Measurements from ENCODE around the gene CTSV. TPM values are rescaled to one million over a fixed set of nuclear protein-coding genes. Genes with fewer than 3 reads are reported as not detected.

The CTSV gene
- polyA plus RNA-seq, 1 donor (not counting 4 experiments of a cell fraction or from before 2014, with no cell fraction given) = 101 TPM

DNA sequence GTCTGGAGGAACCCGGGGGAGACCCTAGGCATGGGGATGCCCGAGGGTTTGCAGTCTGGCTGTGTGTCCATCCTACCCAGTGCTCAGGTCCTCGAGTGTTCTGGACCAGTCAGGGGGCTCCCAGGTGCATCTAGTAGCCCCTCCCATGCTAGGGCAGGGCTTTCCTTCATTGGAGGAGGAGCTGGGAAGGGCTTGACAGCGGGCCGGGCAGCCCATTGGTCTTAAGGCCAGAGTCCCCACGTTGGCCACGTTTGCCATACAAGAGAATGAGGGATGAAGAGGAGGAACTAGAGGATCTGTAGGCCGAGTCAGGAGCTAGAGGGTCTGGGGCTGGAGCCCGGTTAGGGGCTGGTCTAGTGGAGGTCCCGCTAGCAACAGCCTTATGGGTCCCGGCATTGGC, 37.3 kb upstream of the CTSV start:
- no peak overlapping the region for H2AFZ ChIP-seq (ENCODE audit: control insufficient read depth, low read length)
- dilution Hi-C loops (cut with MboI; ENCODE audit: extremely low pct_ligation_motif_present, low sequenced_read_pairs) = no loop called here
- H3K79me2 ChIP-seq (ENCODE audit: control insufficient read depth, insufficient read depth, low read length) = no peaks in the 10 kb centered on the region
- DNase-seq (ENCODE audit: low read depth, low spot score) (no peak), FAIRE-seq (no peak)
- H3K9me1 ChIP-seq (ENCODE audit: control insufficient read depth, extremely low read depth, insufficient read depth, low read length) = no peaks in the 10 kb centered on the region
- no peaks in the 10 kb centered on the region for H3K27me3 ChIP-seq (ENCODE audit: control insufficient read depth, extremely low read depth, insufficient read depth, low read length)
- peaks cover 9% of the 10 kb centered on the region for H3K4me1 ChIP-seq (ENCODE audit: control insufficient read depth, extremely low read depth, insufficient read depth, low read length)
- H4K20me1 ChIP-seq (ENCODE audit: control insufficient read depth, extremely low read depth, insufficient read depth, low read length) = no peaks in the 10 kb centered on the region
- H3K27ac ChIP-seq (ENCODE audit: control insufficient read depth, insufficient read depth, low read length) = no peak overlapping the region
- H3K9ac ChIP-seq (ENCODE audit: control insufficient read depth, extremely low read depth, insufficient read depth, low read length) = no peak overlapping the region
- no peaks in the 10 kb centered on the region for H3K36me3 ChIP-seq (ENCODE audit: control insufficient read depth in 2 of 2, extremely low read depth in 1 of 2, insufficient read depth in 2 of 2, low read length in 2 of 2)
- H3K4me2 ChIP-seq (ENCODE audit: control insufficient read depth, extremely low read depth, insufficient read depth, low read depth, low read length) = no peak overlapping the region
- H3K9me3 ChIP-seq (ENCODE audit: control insufficient read depth, low read depth, low read length) = no peaks in the 10 kb centered on the region
- no peak overlapping the region for H3K4me3 ChIP-seq (ENCODE audit: control insufficient read depth in 2 of 3, extremely low read depth in 1 of 3, insufficient read depth in 2 of 3, low read depth in 1 of 3, low read length in 3 of 3)
- no peak for TF ChIP-seq EZH2 (IDR thresholded peaks at IDR 0.05; ENCODE audit: low read length)

DNA sequence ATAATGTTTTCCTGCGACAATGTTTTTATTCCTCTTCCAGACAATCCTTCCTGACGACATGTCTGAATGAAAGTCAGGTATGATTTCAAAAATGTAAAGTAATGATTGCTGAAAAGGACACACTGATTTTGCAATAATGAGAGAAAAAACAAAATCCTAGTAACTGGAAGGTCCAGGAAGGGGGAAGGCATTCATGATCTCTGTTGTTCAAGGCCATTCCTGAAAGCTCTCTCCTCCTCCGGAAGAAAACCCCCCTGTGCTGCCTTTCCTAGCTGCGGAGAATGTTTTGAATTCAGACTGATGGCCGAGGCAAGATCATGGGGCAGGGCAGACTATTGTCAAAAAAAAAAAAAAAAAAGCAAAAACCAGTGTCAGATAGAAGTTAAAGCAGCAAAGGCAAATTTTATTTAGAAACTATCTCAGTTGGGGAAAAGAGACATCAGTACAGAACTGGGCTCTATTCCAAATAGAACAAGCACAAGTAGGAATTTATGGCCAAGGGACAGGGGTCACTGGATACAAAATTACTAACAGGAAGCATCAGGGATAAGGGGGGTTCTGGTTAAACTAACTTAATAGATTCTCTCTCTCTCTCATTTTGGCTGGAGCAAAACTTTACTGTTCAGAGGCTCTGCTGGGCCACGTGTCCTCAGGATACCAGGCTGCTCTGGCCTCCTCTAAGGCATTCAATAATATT, 36.5 kb upstream of the CTSV start:
- H3K27ac ChIP-seq (ENCODE audit: control insufficient read depth, insufficient read depth, low read length) = no peak overlapping the region
- H3K79me2 ChIP-seq (ENCODE audit: control insufficient read depth, insufficient read depth, low read length) = no peaks in the 10 kb centered on the region
- no peak overlapping the region for H3K4me2 ChIP-seq (ENCODE audit: control insufficient read depth, extremely low read depth, insufficient read depth, low read depth, low read length)
- H3K4me1 ChIP-seq (ENCODE audit: control insufficient read depth, extremely low read depth, insufficient read depth, low read length) = peaks cover 9% of the 10 kb centered on the region
- DNase-seq (ENCODE audit: low read depth, low spot score) (no peak), FAIRE-seq (no peak)
- H4K20me1 ChIP-seq (ENCODE audit: control insufficient read depth, extremely low read depth, insufficient read depth, low read length) = no peaks in the 10 kb centered on the region
- H3K9me1 ChIP-seq (ENCODE audit: control insufficient read depth, extremely low read depth, insufficient read depth, low read length) = no peaks in the 10 kb centered on the region
- H3K27me3 ChIP-seq (ENCODE audit: control insufficient read depth, extremely low read depth, insufficient read depth, low read length) = no peaks in the 10 kb centered on the region
- no peaks in the 10 kb centered on the region for H3K9me3 ChIP-seq (ENCODE audit: control insufficient read depth, low read depth, low read length)
- H3K9ac ChIP-seq (ENCODE audit: control insufficient read depth, extremely low read depth, insufficient read depth, low read length) = no peak overlapping the region
- H2AFZ ChIP-seq (ENCODE audit: control insufficient read depth, low read length) = no peak overlapping the region
- no peak overlapping the region for H3K4me3 ChIP-seq (ENCODE audit: control insufficient read depth in 2 of 3, extremely low read depth in 1 of 3, insufficient read depth in 2 of 3, low read depth in 1 of 3, low read length in 3 of 3)
- no peak for TF ChIP-seq EZH2 (IDR thresholded peaks at IDR 0.05; ENCODE audit: low read length)
- TF ChIP-seq, protein P1, sequence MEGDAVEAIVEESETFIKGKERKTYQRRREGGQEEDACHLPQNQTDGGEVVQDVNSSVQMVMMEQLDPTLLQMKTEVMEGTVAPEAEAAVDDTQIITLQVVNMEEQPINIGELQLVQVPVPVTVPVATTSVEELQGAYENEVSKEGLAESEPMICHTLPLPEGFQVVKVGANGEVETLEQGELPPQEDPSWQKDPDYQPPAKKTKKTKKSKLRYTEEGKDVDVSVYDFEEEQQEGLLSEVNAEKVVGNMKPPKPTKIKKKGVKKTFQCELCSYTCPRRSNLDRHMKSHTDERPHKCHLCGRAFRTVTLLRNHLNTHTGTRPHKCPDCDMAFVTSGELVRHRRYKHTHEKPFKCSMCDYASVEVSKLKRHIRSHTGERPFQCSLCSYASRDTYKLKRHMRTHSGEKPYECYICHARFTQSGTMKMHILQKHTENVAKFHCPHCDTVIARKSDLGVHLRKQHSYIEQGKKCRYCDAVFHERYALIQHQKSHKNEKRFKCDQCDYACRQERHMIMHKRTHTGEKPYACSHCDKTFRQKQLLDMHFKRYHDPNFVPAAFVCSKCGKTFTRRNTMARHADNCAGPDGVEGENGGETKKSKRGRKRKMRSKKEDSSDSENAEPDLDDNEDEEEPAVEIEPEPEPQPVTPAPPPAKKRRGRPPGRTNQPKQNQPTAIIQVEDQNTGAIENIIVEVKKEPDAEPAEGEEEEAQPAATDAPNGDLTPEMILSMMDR (optimal IDR thresholded peaks at IDR 0.05 in 1 of 3, IDR thresholded peaks at IDR 0.05 in 1 of 3, conservative IDR thresholded peaks at IDR 0.05 in 1 of 3; ENCODE audit: extremely low read depth in 1 of 3, insufficient read depth in 2 of 3, low read length in 3 of 3) = no peak
- H3K36me3 ChIP-seq (ENCODE audit: control insufficient read depth in 2 of 2, extremely low read depth in 1 of 2, insufficient read depth in 2 of 2, low read length in 2 of 2) = no peaks in the 10 kb centered on the region
- dilution Hi-C loops (cut with MboI; ENCODE audit: extremely low pct_ligation_motif_present, low sequenced_read_pairs) = no loop called here

DNA sequence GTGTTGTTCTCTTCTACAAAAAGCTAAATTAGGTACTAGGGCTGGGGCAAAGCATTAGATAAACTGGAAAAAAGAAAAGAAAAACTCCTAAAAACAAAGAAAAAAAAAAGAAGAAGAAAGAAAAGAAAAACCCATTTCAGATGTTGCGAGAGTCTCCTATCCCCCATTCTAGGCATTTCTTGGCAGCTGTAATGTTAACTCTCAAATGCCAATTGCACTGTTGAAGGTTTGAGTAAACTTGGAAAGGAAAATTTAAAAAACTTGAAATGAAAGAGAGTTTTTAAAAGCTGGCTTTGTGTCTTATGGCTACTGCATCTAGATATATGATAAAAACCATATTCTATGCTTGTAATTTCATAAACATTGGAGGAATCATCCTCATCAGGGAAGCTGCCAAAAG, 34.6 kb upstream of the CTSV start:
- dilution Hi-C loops (cut with MboI; ENCODE audit: extremely low pct_ligation_motif_present, low sequenced_read_pairs) = no loop called here
- H4K20me1 ChIP-seq (ENCODE audit: control insufficient read depth, extremely low read depth, insufficient read depth, low read length) = no peaks in the 10 kb centered on the region
- no peak for TF ChIP-seq EZH2 (IDR thresholded peaks at IDR 0.05; ENCODE audit: low read length)
- TF ChIP-seq, protein P1 (optimal IDR thresholded peaks at IDR 0.05 in 1 of 3, IDR thresholded peaks at IDR 0.05 in 1 of 3, conservative IDR thresholded peaks at IDR 0.05 in 1 of 3; ENCODE audit: extremely low read depth in 1 of 3, insufficient read depth in 2 of 3, low read length in 3 of 3) = no peak

More for the DNA sequence above, 34.6 kb upstream of the CTSV start:
- FAIRE-seq (no peak), DNase-seq (ENCODE audit: low read depth, low spot score) (no peak)
- Histone ChIP-seq H3K9me1 (ENCODE audit: control insufficient read depth, extremely low read depth, insufficient read depth, low read length) (no peaks in the 10 kb centered on the region), H3K9ac (ENCODE audit: control insufficient read depth, extremely low read depth, insufficient read depth, low read length) (no peak overlapping the region), H3K27me3 (ENCODE audit: control insufficient read depth, extremely low read depth, insufficient read depth, low read length) (no peaks in the 10 kb centered on the region), H3K27ac (ENCODE audit: control insufficient read depth, insufficient read depth, low read length) (no peak overlapping the region), H3K9me3 (ENCODE audit: control insufficient read depth, low read depth, low read length) (no peaks in the 10 kb centered on the region), H3K4me3 (ENCODE audit: control insufficient read depth in 2 of 3, extremely low read depth in 1 of 3, insufficient read depth in 2 of 3, low read depth in 1 of 3, low read length in 3 of 3) (no peak overlapping the region), H3K79me2 (ENCODE audit: control insufficient read depth, insufficient read depth, low read length) (no peaks in the 10 kb centered on the region), H3K4me2 (ENCODE audit: control insufficient read depth, extremely low read depth, insufficient read depth, low read depth, low read length) (no peak overlapping the region), H3K36me3 (ENCODE audit: control insufficient read depth in 2 of 2, extremely low read depth in 1 of 2, insufficient read depth in 2 of 2, low read length in 2 of 2) (no peaks in the 10 kb centered on the region), H3K4me1 (ENCODE audit: control insufficient read depth, extremely low read depth, insufficient read depth, low read length) (peaks cover 9% of the 10 kb centered on the region), H2AFZ (ENCODE audit: control insufficient read depth, low read length) (no peak overlapping the region)
